SU-DHL-6 (cell line): ENCODE data around the gene HLF.

Source experiments
- CTCF ChIP-seq: fragments of 200-600 bp; sonication (generic); IDR thresholded peaks from one replicate; pipeline ENCODE4 v1.5.1; 2017; ENCODE audit warnings: antibody characterized with exemption, mild to moderate bottlenecking, low read length, moderate library complexity; ENCODE audit not compliant: insufficient read depth, poor library complexity, severe bottlenecking
- EZH2phosphoT487 ChIP-seq: fragments of 200-600 bp; sonication (generic), shearing (Covaris generic); conservative IDR thresholded peaks from 2 replicates; pipeline ENCODE4 v1.6.1; 2018; ENCODE audit warnings: mild to moderate bottlenecking, antibody characterized with exemption, low read length, moderate library complexity, mixed read lengths

DNA sequence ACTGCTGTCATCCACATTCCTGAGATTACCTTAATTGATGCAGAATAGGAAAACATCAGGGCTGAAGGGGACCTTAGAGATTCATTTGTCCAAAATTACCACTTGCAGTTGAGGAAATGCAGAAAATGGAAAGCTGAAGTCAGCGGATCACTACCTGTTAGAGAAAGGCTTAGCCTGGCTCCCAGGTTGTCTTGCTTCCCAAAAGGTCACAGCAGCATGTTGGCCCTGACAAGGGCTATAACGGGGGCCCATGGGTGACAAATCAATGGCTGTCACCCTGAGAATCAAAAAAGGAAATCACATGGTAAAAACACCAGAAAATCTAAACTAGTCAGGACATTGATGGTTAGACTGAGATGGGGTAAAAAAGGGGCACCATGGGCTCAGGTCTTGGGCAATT, 51.7 kb downstream of the HLF start:
- TF ChIP-seq EZH2phosphoT487: no peak
- TF ChIP-seq CTCF: no peak
